NCI-H1436 treated with DMSO at 0.1 percent for 48 hours (cell line): ENCODE data around the gene DOK6.
"Not testable (repeated sequence)": the region's sequence is repeated elsewhere in the genome, so short reads cannot be mapped to it uniquely, and the experiment has no call there.

ENCODE experiments used
- DNase-seq: peaks from one replicate; lab custom pipeline; 2025; lab: John Stamatoyannopoulos, UW

The DOK6 gene

GRCh38 chr18:69814861-69815385, 414.2 kb downstream of the DOK6 start:
- no peak for DNase-seq

GRCh38 chr18:69817335-69817940, 416.8 kb downstream of the DOK6 start:
- no peak for DNase-seq

- no peak for DNase-seq
These were observed 418.8 kb downstream of the DOK6 start for GRCh38 chr18:69819460-69819859.

- DNase-seq = no peak
These were observed 419.9 kb downstream of the DOK6 start for GRCh38 chr18:69820538-69820937.

- DNase-seq = no peak
These were observed 429.5 kb downstream of the DOK6 start for GRCh38 chr18:69830189-69830588.

GRCh38 chr18:69834980-69835379, 434.3 kb downstream of the DOK6 start:
- DNase-seq = not testable (repeated sequence)

GRCh38 chr18:69838003-69838402, 437.3 kb downstream of the DOK6 start:
- no peak for DNase-seq

- no peak for DNase-seq
These were observed 438.1 kb downstream of the DOK6 start for GRCh38 chr18:69838620-69839411.

- no peak for DNase-seq
These were observed 438.8 kb downstream of the DOK6 start for GRCh38 chr18:69839497-69839896.

GRCh38 chr18:69840001-69840400, 439.3 kb downstream of the DOK6 start:
- no peak for DNase-seq

- DNase-seq = no peak
These were observed 439.8 kb downstream of the DOK6 start for GRCh38 chr18:69840445-69840844.

GRCh38 chr18:69841117-69841516, 440.4 kb downstream of the DOK6 start:
- no peak for DNase-seq

GRCh38 chr18:69843015-69843414, 442.3 kb downstream of the DOK6 start:
- peak; percentile 77 for DNase-seq

- DNase-seq = no peak
These were observed 444.0 kb downstream of the DOK6 start for GRCh38 chr18:69844656-69845055.

- peak; percentile 28 for DNase-seq
These were observed 445.2 kb downstream of the DOK6 start for GRCh38 chr18:69845593-69846506.

- DNase-seq = no peak
These were observed 452.4 kb downstream of the DOK6 start for GRCh38 chr18:69853051-69853450.

GRCh38 chr18:69854455-69854854, 453.8 kb downstream of the DOK6 start:
- no peak for DNase-seq

- no peak for DNase-seq
These were observed 458.2 kb downstream of the DOK6 start for GRCh38 chr18:69858897-69859296.

GRCh38 chr18:69864802-69865201, 464.1 kb downstream of the DOK6 start:
- not testable (repeated sequence) for DNase-seq

- no peak for DNase-seq
These were observed 465.1 kb downstream of the DOK6 start for GRCh38 chr18:69865776-69866175.

- no peak for DNase-seq
These were observed 465.5 kb downstream of the DOK6 start for GRCh38 chr18:69866212-69866611.

- DNase-seq = no peak
These were observed 470.0 kb downstream of the DOK6 start for GRCh38 chr18:69870736-69871135.
